Trophoblast cell (in vitro differentiated cells and primary cell): ENCODE data around the gene CHKB.
"Not testable (repeated sequence)": the region's sequence is repeated elsewhere in the genome, so short reads cannot be mapped to it uniquely, and the experiment has no call there.

Source experiments
- DNase-seq, 2 donors: peaks; one replicate each; pipeline ENCODE4 v3.0.0-alpha.2; 2016
- H2AFZ ChIP-seq: 2 replicates; pipeline ENCODE4 v1.6.1; 2013; ENCODE audit warnings: low read length, moderate library complexity, mild to moderate bottlenecking; ENCODE audit not compliant: insufficient read depth, poor library complexity
- H2AK5ac ChIP-seq: 2 replicates; pipeline ENCODE4 v1.6.1; 2013; ENCODE audit warnings: mild to moderate bottlenecking, low read length
- H2BK120ac ChIP-seq: 2 replicates; pipeline ENCODE4 v1.6.1; 2013; ENCODE audit warnings: low read length, mild to moderate bottlenecking, moderate library complexity; ENCODE audit not compliant: insufficient read depth, poor library complexity
- H2BK12ac ChIP-seq: 2 replicates; pipeline ENCODE4 v1.6.1; 2013; ENCODE audit warnings: mild to moderate bottlenecking, low read length, moderate library complexity
- H2BK5ac ChIP-seq: 2 replicates; pipeline ENCODE4 v1.6.1; 2013; ENCODE audit warnings: low read length, low read depth, moderate library complexity, mild to moderate bottlenecking; ENCODE audit not compliant: poor library complexity
- H3K14ac ChIP-seq: 2 replicates; pipeline ENCODE4 v1.6.1; 2013; ENCODE audit warnings: mild to moderate bottlenecking, low read length
- H3K18ac ChIP-seq: 2 replicates; pipeline ENCODE4 v1.6.1; 2013; ENCODE audit warnings: mild to moderate bottlenecking, low read length
- H3K23ac ChIP-seq: 2 replicates; pipeline ENCODE4 v1.6.1; 2013; ENCODE audit warnings: low read length
- H3K27ac ChIP-seq: 2 replicates; pipeline ENCODE4 v1.5.1; 2013; ENCODE audit warnings: low read depth, mild to moderate bottlenecking, inconsistent platforms, low read length, moderate library complexity
- H3K27me3 ChIP-seq: 2 replicates; pipeline ENCODE4 v1.6.1; 2013; ENCODE audit warnings: inconsistent platforms, mild to moderate bottlenecking, low read length, moderate library complexity; ENCODE audit not compliant: insufficient read depth
- H3K36me3 ChIP-seq, 2 experiments: 1 replicate in 1 of 2; 2 replicates in 1 of 2; pipeline ENCODE4 v1.6.1; 2013; ENCODE audit warnings: low read length in 2 of 2, mild to moderate bottlenecking in 2 of 2, moderate library complexity in 1 of 2; ENCODE audit not compliant: insufficient read depth in 2 of 2, control insufficient read depth in 1 of 2
- H3K4ac ChIP-seq: 2 replicates; pipeline ENCODE4 v1.6.1; 2013; ENCODE audit warnings: low read depth, mild to moderate bottlenecking, low read length, moderate library complexity
- H3K4me1 ChIP-seq, 2 experiments: 1 replicate in 1 of 2; 2 replicates in 1 of 2; pipeline ENCODE4 v1.6.1; 2013; ENCODE audit warnings: low read length in 2 of 2, mild to moderate bottlenecking in 2 of 2, moderate library complexity in 1 of 2; ENCODE audit not compliant: insufficient read depth in 2 of 2, control insufficient read depth in 1 of 2
- H3K4me2 ChIP-seq: 2 replicates; pipeline ENCODE4 v1.6.1; 2013; ENCODE audit warnings: inconsistent platforms, mild to moderate bottlenecking, low read length, moderate library complexity
- H3K4me3 ChIP-seq: 2 replicates; pipeline ENCODE4 v1.5.1; 2013; ENCODE audit warnings: mild to moderate bottlenecking, low read depth, low read length, inconsistent platforms
- H3K79me1 ChIP-seq: one replicate; pipeline ENCODE4 v1.6.1; 2013; ENCODE audit warnings: low read length
- H3K79me2 ChIP-seq: 2 replicates; pipeline ENCODE4 v1.6.1; 2013; ENCODE audit warnings: low read length, mild to moderate bottlenecking; ENCODE audit not compliant: control insufficient read depth, insufficient read depth, poor library complexity
- H3K9ac ChIP-seq: 2 replicates; pipeline ENCODE4 v1.6.1; 2013; ENCODE audit warnings: mild to moderate bottlenecking, low read length
- H3K9me3 ChIP-seq: 2 replicates; pipeline ENCODE4 v1.6.1; 2013; ENCODE audit warnings: low read depth, mild to moderate bottlenecking, control low read depth, inconsistent platforms, low read length; ENCODE audit not compliant: insufficient read depth
- H4K12ac ChIP-seq: 2 replicates; pipeline ENCODE4 v1.6.1; 2013; ENCODE audit warnings: low read depth, mild to moderate bottlenecking, low read length, moderate library complexity
- H4K8ac ChIP-seq: 2 replicates; pipeline ENCODE4 v1.6.1; 2013; ENCODE audit warnings: low read depth, mild to moderate bottlenecking, low read length, moderate library complexity
- H4K91ac ChIP-seq: one replicate; pipeline ENCODE4 v1.6.1; 2013; ENCODE audit warnings: low read depth, mild to moderate bottlenecking, low read length, moderate library complexity
- WGBS: extraction: QIAGEN DNeasy Blood & Tissue Kit; methylation state at CpG from one replicate; pipeline ENCODE4 v1.1.7; 2013; ENCODE audit warnings: missing lambda C conversion rate; ENCODE audit not compliant: insufficient read length, insufficient coverage; ENCODE audit errors: extremely low coverage; 5-methylcytosine and 5-hydroxymethylcytosine counted together

CHKB gene

DNA sequence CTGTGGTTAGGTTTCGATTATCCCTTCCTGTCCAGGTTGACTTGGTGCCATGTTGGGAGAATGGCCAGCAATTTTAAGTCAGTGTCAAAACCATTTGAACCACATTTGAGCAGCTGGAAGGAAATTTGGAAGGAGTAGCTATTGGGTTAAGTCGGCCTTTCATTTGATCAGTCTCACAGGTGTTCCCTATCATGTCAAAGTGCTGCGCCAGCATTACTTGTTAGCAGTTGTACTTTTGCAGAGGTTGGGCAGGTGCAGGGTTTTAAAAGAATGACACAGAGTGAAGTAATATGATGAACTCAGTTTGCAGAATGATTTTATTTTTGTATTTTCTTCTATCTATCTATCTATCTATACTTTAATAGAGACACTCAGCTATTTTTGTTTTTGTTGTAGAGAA is 46.4 kb downstream of the CHKB start:
- no peak overlapping the region for H4K12ac ChIP-seq
- H2BK5ac ChIP-seq: no peak overlapping the region
- H4K91ac ChIP-seq: no peak overlapping the region
- no peak overlapping the region for H3K27ac ChIP-seq
- H3K14ac ChIP-seq: no peak overlapping the region
- peaks cover 24% of the 10 kb centered on the region in 2 experiments for H3K4me1 ChIP-seq
- H2AFZ ChIP-seq: no peak overlapping the region
- H3K79me2 ChIP-seq: peaks cover 9% of the 10 kb centered on the region
- peaks cover 30% of the 10 kb centered on the region for H3K79me1 ChIP-seq
- H3K23ac ChIP-seq: no peak overlapping the region
- no peaks in the 10 kb centered on the region for H3K36me3 ChIP-seq
- no peak overlapping the region for H2BK120ac ChIP-seq
- H4K8ac ChIP-seq: no peak overlapping the region
- peak overlapping the region; percentile 6 for H2BK12ac ChIP-seq
- DNase-seq: no peak
- H3K9ac ChIP-seq: no peak overlapping the region
- no CpG with 5 or more reads among the region's 3 CpGs for WGBS
- H3K18ac ChIP-seq: no peak overlapping the region
- no peak overlapping the region for H3K4ac ChIP-seq
- no peaks in the 10 kb centered on the region for H3K27me3 ChIP-seq
- H3K4me2 ChIP-seq: no peak overlapping the region
- H3K4me3 ChIP-seq: no peak overlapping the region
- H2AK5ac ChIP-seq: no peak overlapping the region
- H3K9me3 ChIP-seq: no peaks in the 10 kb centered on the region

GRCh38 chr22:50535113-50535512 is 47.5 kb downstream of the CHKB start:
- Histone ChIP-seq H4K12ac (no peak overlapping the region), H2BK12ac (peak overlapping the region; percentile 95), H3K18ac (peak overlapping the region; percentile 85), H2AK5ac (peak overlapping the region; percentile 90), H2BK5ac (peak overlapping the region; percentile 26), H3K79me1 (peaks cover 40% of the 10 kb centered on the region), H3K36me3 (no peaks in the 10 kb centered on the region), H3K23ac (no peak overlapping the region), H3K27me3 (no peaks in the 10 kb centered on the region), H3K4me3 (no peak overlapping the region), H3K4me2 (no peak overlapping the region), H3K4ac (peak overlapping the region; percentile 27), H2AFZ (no peak overlapping the region), H3K9me3 (no peaks in the 10 kb centered on the region), H3K9ac (no peak overlapping the region), H4K8ac (peak overlapping the region; percentile 36), H3K27ac (no peak overlapping the region), H2BK120ac (peak overlapping the region; percentile 79), H4K91ac (peak overlapping the region; percentile 88), H3K79me2 (peaks cover 17% of the 10 kb centered on the region), H3K4me1 (peaks cover 30 to 35% of the 10 kb centered on the region in 2 experiments), H3K14ac (peak overlapping the region; percentile 67)
- no CpG with 5 or more reads among the region's 8 CpGs for WGBS
- no peak for DNase-seq

- Histone ChIP-seq H2BK12ac (peak overlapping the region; percentile 67), H4K8ac (peak overlapping the region; percentile 74), H3K4ac (peak overlapping the region; percentile 44), H3K79me1 (peaks cover 41% of the 10 kb centered on the region), H3K14ac (peak overlapping the region; percentile 67), H4K91ac (peak overlapping the region; percentile 89), H3K27ac (peak overlapping the region; percentile 98), H3K4me2 (peak overlapping the region; percentile 50), H2BK120ac (peak overlapping the region; percentile 83), H2BK5ac (peak overlapping the region; percentile 94), H3K4me1 (peaks cover 24 to 42% of the 10 kb centered on the region in 2 experiments), H3K79me2 (peaks cover 17% of the 10 kb centered on the region)
- not testable (repeated sequence) for H3K9ac ChIP-seq, H3K18ac ChIP-seq, H3K9me3 ChIP-seq, H2AFZ ChIP-seq, H3K27me3 ChIP-seq, H3K23ac ChIP-seq, H4K12ac ChIP-seq, H2AK5ac ChIP-seq, H3K36me3 ChIP-seq, H3K4me3 ChIP-seq
- peak in 1 of 2 donors; percentile 62 for DNase-seq
- WGBS: no CpG with 5 or more reads among the region's 21 CpGs
Measured at GRCh38 chr22:50533856-50534711, 48.6 kb downstream of the CHKB start.

GRCh38 chr22:50532824-50533796 is 49.5 kb downstream of the CHKB start:
- H3K9ac ChIP-seq: no peak overlapping the region
- H2BK5ac ChIP-seq: peak overlapping the region; percentile 97
- no peak overlapping the region for H4K12ac ChIP-seq
- H3K79me1 ChIP-seq: peaks cover 40% of the 10 kb centered on the region
- H3K18ac ChIP-seq: no peak overlapping the region
- peaks cover 21 to 43% of the 10 kb centered on the region in 2 experiments for H3K4me1 ChIP-seq
- H2AFZ ChIP-seq: no peak overlapping the region
- peak in 1 of 2 donors; percentile 76 for DNase-seq
- no peak overlapping the region for H2AK5ac ChIP-seq
- no peak overlapping the region for H3K4ac ChIP-seq
- no peak overlapping the region for H3K23ac ChIP-seq
- H2BK12ac ChIP-seq: no peak overlapping the region
- H3K14ac ChIP-seq: peak overlapping the region; percentile 71
- peak overlapping the region; percentile 95 for H2BK120ac ChIP-seq
- H3K4me2 ChIP-seq: peak overlapping the region; percentile 50
- no peaks in the 10 kb centered on the region for H3K9me3 ChIP-seq
- peak overlapping the region; percentile 74 for H4K8ac ChIP-seq
- no peak overlapping the region for H3K4me3 ChIP-seq
- H3K27me3 ChIP-seq: no peaks in the 10 kb centered on the region
- H3K79me2 ChIP-seq: peaks cover 17% of the 10 kb centered on the region
- WGBS: no CpG with 5 or more reads among the region's 19 CpGs
- H4K91ac ChIP-seq: peak overlapping the region; percentile 89
- H3K27ac ChIP-seq: peak overlapping the region; percentile 98
- no peaks in the 10 kb centered on the region for H3K36me3 ChIP-seq
